LNCaP clone FGC (cell line): ENCODE results near the gene EFHC1.

ENCODE experiments used
- DNase-seq: peaks from one replicate; pipeline ENCODE4 v3.0.0-alpha.2; 2011; ENCODE audit warnings: low read depth
- H3K4me3 ChIP-seq: 2 replicates; pipeline ENCODE4 v1.5.1; 2011; ENCODE audit warnings: mild to moderate bottlenecking, low read depth, low read length, control low read depth
- CTCF ChIP-seq: IDR thresholded peaks from 2 replicates; pipeline ENCODE4 v1.5.1; 2012; ENCODE audit warnings: mild to moderate bottlenecking; ENCODE audit not compliant: control insufficient read depth, insufficient read depth; ENCODE audit errors: extremely low read depth

Gene EFHC1

GRCh38 chr6:52511163-52511562 lies 91.0 kb downstream of the EFHC1 start:
- no peak overlapping the region for H3K4me3 ChIP-seq
- DNase-seq: no peak
- TF ChIP-seq CTCF: no peak

- no peak overlapping the region for H3K4me3 ChIP-seq
- DNase-seq: no peak
- TF ChIP-seq CTCF: no peak
These were observed 91.5 kb downstream of the EFHC1 start for GRCh38 chr6:52511572-52512151.

DNA sequence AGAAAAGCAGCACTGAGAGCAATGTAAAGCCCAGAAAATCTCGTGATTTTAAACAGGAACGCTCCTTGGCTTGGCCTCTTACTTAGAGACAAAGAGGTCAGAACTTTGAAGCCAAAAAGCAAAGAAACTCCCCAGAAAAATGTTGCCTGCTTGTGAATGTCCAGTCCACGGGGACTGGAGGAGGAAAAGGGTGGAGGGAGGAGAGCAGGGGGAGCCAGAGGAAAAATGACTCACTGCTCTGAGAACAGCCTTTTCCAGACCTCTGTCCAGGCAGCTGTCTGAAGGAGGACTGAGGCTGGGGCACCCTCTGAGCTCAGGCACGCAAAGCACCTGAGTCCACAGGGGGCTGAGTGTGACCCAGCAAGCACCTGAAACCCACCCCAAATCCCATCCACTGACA lies 92.1 kb downstream of the EFHC1 start:
- no peak for DNase-seq
- no peak for TF ChIP-seq CTCF
- H3K4me3 ChIP-seq: no peak overlapping the region

GRCh38 chr6:52513464-52513863 lies 93.3 kb downstream of the EFHC1 start:
- no peak overlapping the region for H3K4me3 ChIP-seq
- DNase-seq: no peak
- no peak for TF ChIP-seq CTCF

DNA sequence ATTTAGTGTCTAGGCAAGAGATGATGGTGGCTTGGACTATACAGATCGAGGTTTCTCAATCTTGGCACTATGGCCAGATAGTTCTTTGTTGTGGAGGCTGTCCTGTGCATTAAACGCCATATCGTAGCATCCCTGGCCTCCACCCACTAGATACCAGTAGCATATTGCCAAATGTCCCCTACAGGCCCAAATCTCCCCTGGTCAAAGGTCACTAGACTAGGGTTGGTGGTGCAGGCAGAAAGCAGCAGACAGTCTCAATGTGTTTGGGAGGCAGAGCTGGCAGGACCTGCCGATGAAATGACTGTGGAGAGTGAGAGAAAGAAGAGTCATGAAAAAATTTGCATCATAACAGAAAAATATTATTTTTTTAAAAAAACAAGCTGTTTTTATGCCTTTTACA lies 93.8 kb downstream of the EFHC1 start:
- no peak for DNase-seq
- TF ChIP-seq CTCF: no peak
- H3K4me3 ChIP-seq: no peak overlapping the region

DNA sequence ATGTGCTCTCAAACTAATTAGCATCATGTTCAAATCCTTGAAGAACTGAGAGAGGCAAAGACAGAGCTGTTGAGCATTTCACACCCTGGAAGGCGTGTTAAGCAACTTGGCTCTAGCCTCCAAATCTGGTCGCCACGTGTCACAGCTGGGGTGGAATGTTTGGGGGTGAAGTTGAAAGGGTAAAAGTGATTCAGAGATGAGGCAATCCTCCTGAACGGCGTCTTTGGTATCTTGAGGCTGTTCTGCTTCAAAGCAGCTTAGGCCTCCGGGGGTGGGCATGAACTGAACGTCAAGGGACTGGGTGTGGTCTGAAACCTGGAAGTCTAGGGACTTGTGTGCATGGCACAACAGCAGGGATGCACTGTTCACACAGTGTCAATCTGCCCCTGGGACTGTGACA lies 94.4 kb downstream of the EFHC1 start:
- TF ChIP-seq CTCF: no peak
- no peak for DNase-seq
- H3K4me3 ChIP-seq: no peak overlapping the region

DNA sequence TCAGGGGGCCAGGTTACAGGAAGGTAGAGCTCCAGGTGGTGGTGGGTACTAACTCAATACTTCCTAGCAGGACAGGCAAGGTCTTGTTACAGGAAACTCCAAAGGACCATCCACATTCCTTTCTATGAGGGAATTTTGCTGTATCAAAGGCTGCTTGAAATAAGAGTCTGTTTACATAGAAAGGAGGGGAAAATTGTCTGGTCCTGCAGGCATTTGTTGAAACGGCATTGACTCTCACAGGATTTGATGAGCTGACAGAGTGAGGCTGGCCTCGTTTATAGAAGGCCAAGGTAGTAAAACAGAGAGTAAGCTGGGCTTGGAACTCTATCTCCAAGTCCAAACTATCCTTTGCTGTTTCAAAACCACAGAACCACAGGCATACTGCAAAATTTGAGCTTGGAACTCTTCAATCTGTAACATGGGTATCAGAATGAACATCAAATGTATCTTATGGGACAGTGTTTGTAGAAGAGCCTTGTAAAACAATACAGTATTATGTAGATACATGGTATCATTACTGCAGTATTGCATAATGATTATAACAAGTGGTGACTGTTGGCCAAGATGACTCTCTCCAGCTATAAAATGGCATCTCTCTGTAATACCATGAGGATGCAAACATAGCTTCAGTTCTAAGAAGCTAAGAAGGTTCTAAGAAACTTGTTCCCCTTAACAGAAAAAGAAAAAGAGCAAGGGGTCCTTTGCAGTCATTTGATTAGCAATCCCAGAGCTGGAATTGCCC lies 95.2 kb downstream of the EFHC1 start:
- no peak overlapping the region for H3K4me3 ChIP-seq
- no peak for DNase-seq
- no peak for TF ChIP-seq CTCF
